PC-9 (cell line): ENCODE measurements around the gene ARHGEF26.

ENCODE experiments used
- EZH2 ChIP-seq: fragments of 200-600 bp; sonication (generic); IDR thresholded peaks from 2 replicates; pipeline ENCODE4 v1.8.0; 2017; ENCODE audit warnings: antibody characterized with exemption, low read depth
- TF ChIP-seq, protein P1 (sequence below): fragments of 200-600 bp; sonication (generic); conservative IDR thresholded peaks from 2 replicates; pipeline ENCODE4 v1.6.1; 2017; ENCODE audit warnings: mixed run types, antibody characterized with exemption, mild to moderate bottlenecking, moderate library complexity

DNA sequence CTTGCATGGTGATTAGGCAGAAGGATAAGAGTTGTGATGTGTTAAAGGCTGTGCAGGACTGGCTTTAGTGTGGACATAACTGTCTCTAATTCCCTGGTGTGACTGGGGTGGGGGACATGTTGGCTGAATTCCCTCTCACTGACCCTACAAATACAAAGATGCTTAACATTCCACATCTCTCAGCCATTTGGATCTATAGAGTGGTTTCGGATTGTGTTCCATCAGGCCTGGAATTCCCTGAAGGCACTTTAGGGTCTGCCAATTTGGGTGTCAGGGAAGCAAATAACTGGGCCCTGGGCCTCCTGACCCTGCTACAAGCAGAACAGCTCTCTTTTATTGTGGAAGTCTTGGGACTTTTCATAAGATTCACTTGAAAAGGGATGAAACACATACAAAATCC lies 56.2 kb downstream of the ARHGEF26 start:
- TF ChIP-seq, protein P1, sequence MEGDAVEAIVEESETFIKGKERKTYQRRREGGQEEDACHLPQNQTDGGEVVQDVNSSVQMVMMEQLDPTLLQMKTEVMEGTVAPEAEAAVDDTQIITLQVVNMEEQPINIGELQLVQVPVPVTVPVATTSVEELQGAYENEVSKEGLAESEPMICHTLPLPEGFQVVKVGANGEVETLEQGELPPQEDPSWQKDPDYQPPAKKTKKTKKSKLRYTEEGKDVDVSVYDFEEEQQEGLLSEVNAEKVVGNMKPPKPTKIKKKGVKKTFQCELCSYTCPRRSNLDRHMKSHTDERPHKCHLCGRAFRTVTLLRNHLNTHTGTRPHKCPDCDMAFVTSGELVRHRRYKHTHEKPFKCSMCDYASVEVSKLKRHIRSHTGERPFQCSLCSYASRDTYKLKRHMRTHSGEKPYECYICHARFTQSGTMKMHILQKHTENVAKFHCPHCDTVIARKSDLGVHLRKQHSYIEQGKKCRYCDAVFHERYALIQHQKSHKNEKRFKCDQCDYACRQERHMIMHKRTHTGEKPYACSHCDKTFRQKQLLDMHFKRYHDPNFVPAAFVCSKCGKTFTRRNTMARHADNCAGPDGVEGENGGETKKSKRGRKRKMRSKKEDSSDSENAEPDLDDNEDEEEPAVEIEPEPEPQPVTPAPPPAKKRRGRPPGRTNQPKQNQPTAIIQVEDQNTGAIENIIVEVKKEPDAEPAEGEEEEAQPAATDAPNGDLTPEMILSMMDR = no peak
- no peak for TF ChIP-seq EZH2
